ENCODE results near the gene BMAL1.

The BMAL1 gene

GRCh38 chr11:13336246-13336878 lies 58.8 kb downstream of the BMAL1 start:
- intact Hi-C loops (cut with DNase I) = loop anchor here (5.0 to 10.0 kb wide), 2 partner anchors 59 to 152 kb away; partner anchors contain the start of gene BMAL1
- no peak for DNase-seq

GRCh38 chr11:13338019-13338426 lies 60.4 kb downstream of the BMAL1 start:
- intact Hi-C loops (cut with DNase I) = loop anchor here (5.0 to 10.0 kb wide), 2 partner anchors 61 to 153 kb away; partner anchors contain the start of gene BMAL1
- no peak for DNase-seq

GRCh38 chr11:13338427-13339069 lies 61.0 kb downstream of the BMAL1 start:
- intact Hi-C loops (cut with DNase I) = loop anchor here (5.0 to 10.0 kb wide), 2 partner anchors 61 to 154 kb away; partner anchors contain the start of gene BMAL1
- no peak for DNase-seq

GRCh38 chr11:13339195-13340153 lies 61.9 kb downstream of the BMAL1 start:
- intact Hi-C loops (cut with DNase I) = loop anchor here (5.0 to 10.0 kb wide), 4 partner anchors 62 to 377 kb away; partner anchors contain the start of gene BMAL1
- DNase-seq = no peak

- intact Hi-C loops (cut with DNase I) = loop anchor here (5.0 kb wide), 2 partner anchors 129 to 379 kb away; no protein-coding TSS in a partner anchor
- DNase-seq = no peak
Observed at GRCh38 chr11:13341026-13341425, 63.4 kb downstream of the BMAL1 start.

GRCh38 chr11:13343067-13343466 lies 65.5 kb downstream of the BMAL1 start:
- DNase-seq = no peak
- intact Hi-C loops (cut with DNase I) = loop anchor here (5.0 kb wide), 2 partner anchors 131 to 381 kb away; no protein-coding TSS in a partner anchor

GRCh38 chr11:13343931-13344717 lies 66.5 kb downstream of the BMAL1 start:
- DNase-seq = peak in 5 of 10 donors; percentile 58 to 75 (median 67)
- intact Hi-C loops (cut with DNase I) = loop anchor here (5.0 kb wide), 2 partner anchors 132 to 382 kb away; no protein-coding TSS in a partner anchor

GRCh38 chr11:13344818-13345217 lies 67.2 kb downstream of the BMAL1 start:
- DNase-seq = no peak

GRCh38 chr11:13346470-13346869 lies 68.9 kb downstream of the BMAL1 start:
- DNase-seq = no peak
- intact Hi-C loops (cut with DNase I) = no loop called here

More at GRCh38 chr11:13344818-13345217, 67.2 kb downstream of the BMAL1 start:
- intact Hi-C loops (cut with DNase I) = loop anchor here (5.0 kb wide), 2 partner anchors 133 to 383 kb away; no protein-coding TSS in a partner anchor

- intact Hi-C loops (cut with DNase I) = no loop called here
- DNase-seq = no peak
Observed at GRCh38 chr11:13347901-13348300, 70.3 kb downstream of the BMAL1 start.

- intact Hi-C loops (cut with DNase I) = no loop called here
- DNase-seq = no peak
Observed at GRCh38 chr11:13348305-13348704, 70.7 kb downstream of the BMAL1 start.

GRCh38 chr11:13349046-13349445 lies 71.5 kb downstream of the BMAL1 start:
- DNase-seq = no peak
- intact Hi-C loops (cut with DNase I) = no loop called here

GRCh38 chr11:13349581-13349980 lies 72.0 kb downstream of the BMAL1 start:
- intact Hi-C loops (cut with DNase I) = no loop called here
- DNase-seq = no peak

GRCh38 chr11:13352711-13353110 lies 75.1 kb downstream of the BMAL1 start:
- intact Hi-C loops (cut with DNase I) = no loop called here
- no peak for DNase-seq

- intact Hi-C loops (cut with DNase I) = no loop called here
- no peak for DNase-seq
Observed at GRCh38 chr11:13354335-13354734, 76.7 kb downstream of the BMAL1 start.

- DNase-seq = no peak
- intact Hi-C loops (cut with DNase I) = no loop called here
Observed at GRCh38 chr11:13355191-13355590, 77.6 kb downstream of the BMAL1 start.

- no peak for DNase-seq
- intact Hi-C loops (cut with DNase I) = no loop called here
Observed at GRCh38 chr11:13357232-13357631, 79.6 kb downstream of the BMAL1 start.

GRCh38 chr11:13358596-13359270 lies 81.1 kb downstream of the BMAL1 start:
- intact Hi-C loops (cut with DNase I) = no loop called here
- DNase-seq = no peak

GRCh38 chr11:13362596-13363109 lies 85.1 kb downstream of the BMAL1 start:
- intact Hi-C loops (cut with DNase I) = no loop called here
- DNase-seq = peak in 1 of 10 donors; percentile 87
